CD14-positive monocyte (primary cell): ENCODE results near the gene NME9. TPM values are rescaled to one million over a fixed set of nuclear protein-coding genes. Genes with fewer than 3 reads are reported as not detected.

ENCODE experiments used
- DNase-seq, 3 donors: peaks; one replicate each; pipeline ENCODE4 v3.0.0-alpha.2; 2011 to 2022
- H2AFZ ChIP-seq: 2 replicates; pipeline ENCODE4 v1.6.0; 2012; ENCODE audit warnings: mild to moderate bottlenecking, low read depth, low read length, inconsistent platforms; ENCODE audit not compliant: insufficient read depth, poor library complexity, severe bottlenecking
- H3K27ac ChIP-seq, 2 donors: 1 replicate in 1 of 2; 2 replicates in 1 of 2; pipeline ENCODE4 v1.5.1; 2012 to 2013; ENCODE audit warnings: low read length in 2 of 2, control low read depth in 1 of 2, inconsistent platforms in 1 of 2, low read depth in 1 of 2, mild to moderate bottlenecking in 1 of 2
- H3K27me3 ChIP-seq, 2 donors: one replicate each; pipeline versions ENCODE4 v1.6.0 to v1.6.1; 2011 to 2013; ENCODE audit warnings: low read length in 2 of 2; ENCODE audit not compliant: control insufficient read depth in 2 of 2, insufficient read depth in 2 of 2
- H3K36me3 ChIP-seq, 2 donors: replicated peaks in 1 of 2; 1 replicate in 1 of 2; 2 replicates in 1 of 2; pipeline versions ENCODE4 v1.5.1 to v1.6.1; 2012 to 2013; ENCODE audit warnings: low read length in 2 of 2, control low read depth in 1 of 2, inconsistent platforms in 1 of 2, mild to moderate bottlenecking in 1 of 2; ENCODE audit not compliant: insufficient read depth in 2 of 2, control insufficient read depth in 1 of 2
- H3K4me1 ChIP-seq, 2 donors: 1 replicate in 1 of 2; 2 replicates in 1 of 2; pipeline versions ENCODE4 v1.5.1 to v1.6.1; 2012 to 2013; ENCODE audit warnings: low read length in 2 of 2, control low read depth in 1 of 2, inconsistent platforms in 1 of 2, mild to moderate bottlenecking in 1 of 2, moderate library complexity in 1 of 2; ENCODE audit not compliant: insufficient read depth in 2 of 2, control insufficient read depth in 1 of 2
- H3K4me2 ChIP-seq: replicated peaks from 2 replicates; pipeline ENCODE3; 2012; ENCODE audit warnings: low read length, moderate library complexity, mild to moderate bottlenecking; ENCODE audit not compliant: poor library complexity, severe bottlenecking; ENCODE audit errors: extremely low read depth
- H3K4me3 ChIP-seq, 3 experiments: fragments of 200-600 bp in 1 of 3; sonication (generic) in 1 of 3; replicated peaks in 1 of 3; 1 replicate in 2 of 3; 2 replicates in 1 of 3; pipeline ENCODE4 v1.5.1; 2011 to 2013; ENCODE audit warnings: low read length in 3 of 3, mild to moderate bottlenecking in 3 of 3, control low read depth in 2 of 3, low read depth in 2 of 3, inconsistent platforms in 1 of 3, moderate library complexity in 1 of 3
- H3K79me2 ChIP-seq: 2 replicates; pipeline ENCODE4 v1.6.0; 2012; ENCODE audit warnings: mild to moderate bottlenecking, control low read depth, inconsistent platforms, low read length, moderate library complexity; ENCODE audit not compliant: insufficient read depth
- H3K9ac ChIP-seq: 2 replicates; pipeline ENCODE4 v1.6.0; 2017; ENCODE audit warnings: low read length, mild to moderate bottlenecking; ENCODE audit not compliant: insufficient read depth, poor library complexity, severe bottlenecking
- H3K9me3 ChIP-seq, 2 donors: replicated peaks in 1 of 2; 1 replicate in 1 of 2; 2 replicates in 1 of 2; pipeline versions ENCODE4 v1.5.1 to v1.6.1; 2012 to 2013; ENCODE audit warnings: low read length in 2 of 2, control low read depth in 1 of 2; ENCODE audit not compliant: control insufficient read depth in 1 of 2, insufficient read depth in 1 of 2
- H4K20me1 ChIP-seq: 2 replicates; pipeline ENCODE4 v1.6.0; 2012; ENCODE audit warnings: mild to moderate bottlenecking, low read length, control low read depth, moderate library complexity; ENCODE audit not compliant: insufficient read depth
- H3K27ac Mint-ChIP-seq, 7 donors: one replicate each; pipeline ENCODE4 v1.8.0; 2020; ENCODE audit warnings: mild to moderate bottlenecking in 7 of 7, mixed read lengths in 7 of 7, moderate library complexity in 6 of 7, inconsistent platforms in 2 of 7
- H3K27me3 Mint-ChIP-seq, 3 donors: one replicate each; pipeline ENCODE4 v1.8.0; 2021 to 2022; ENCODE audit warnings: low read depth in 3 of 3, mild to moderate bottlenecking in 3 of 3, mixed read lengths in 3 of 3, moderate library complexity in 3 of 3, inconsistent platforms in 1 of 3
- H3K36me3 Mint-ChIP-seq, 2 donors: one replicate each; pipeline ENCODE4 v1.8.0; 2020; ENCODE audit warnings: mixed read lengths in 2 of 2, inconsistent platforms in 1 of 2, mild to moderate bottlenecking in 1 of 2
- H3K4me1 Mint-ChIP-seq: one replicate; pipeline ENCODE4 v1.8.0; 2020; ENCODE audit warnings: mild to moderate bottlenecking, mixed read lengths
- H3K4me3 Mint-ChIP-seq, 2 donors: one replicate each; pipeline ENCODE4 v1.8.0; 2020; ENCODE audit warnings: mild to moderate bottlenecking in 2 of 2, mixed read lengths in 2 of 2, moderate library complexity in 1 of 2
- H3K9me3 Mint-ChIP-seq, 7 donors: one replicate each; pipeline ENCODE4 v1.8.0; 2020 to 2022; ENCODE audit warnings: mixed read lengths in 7 of 7, mild to moderate bottlenecking in 6 of 7, moderate library complexity in 6 of 7, inconsistent platforms in 2 of 7
- WGBS: methylation state at CpG from one replicate; pipeline ENCODE4 v1.1.5; 2013; ENCODE audit warnings: missing lambda C conversion rate; ENCODE audit not compliant: insufficient coverage; 5-methylcytosine and 5-hydroxymethylcytosine counted together
- intact Hi-C, 2 donors: fragments of 100-400 bp; cut with micrococcal nuclease; formaldehyde crosslinking; loops; one replicate each; pipeline versions ENCODE4 v1.15.0 to v1.15.1; 2023
- polyA plus RNA-seq, 3 donors: library from polyadenylated mRNA; depleted of rRNA in 1 of 3; unstranded in 2 of 3; stranded (reverse) in 1 of 3; fragments of 300-500 nt in 2 of 3; fragments of >200 nt in 1 of 3; fragmentation: Illumina TruSeq in 2 of 3; gene quantifications; 1 replicate in 2 of 3; 2 replicates in 1 of 3; pipeline ENCODE4 v1.2.3, GENCODE V29; 2012 to 2021
- TF ChIP-seq, protein P1 (sequence below): fragments of 200-600 bp; IDR thresholded peaks from one replicate; pipeline ENCODE4 v1.8.0; 2022; ENCODE audit warnings: antibody characterized with exemption, mild to moderate bottlenecking

NME9 gene
- polyA plus RNA-seq, 3 donors, result 0.04 TPM; not detected in 2

DNA sequence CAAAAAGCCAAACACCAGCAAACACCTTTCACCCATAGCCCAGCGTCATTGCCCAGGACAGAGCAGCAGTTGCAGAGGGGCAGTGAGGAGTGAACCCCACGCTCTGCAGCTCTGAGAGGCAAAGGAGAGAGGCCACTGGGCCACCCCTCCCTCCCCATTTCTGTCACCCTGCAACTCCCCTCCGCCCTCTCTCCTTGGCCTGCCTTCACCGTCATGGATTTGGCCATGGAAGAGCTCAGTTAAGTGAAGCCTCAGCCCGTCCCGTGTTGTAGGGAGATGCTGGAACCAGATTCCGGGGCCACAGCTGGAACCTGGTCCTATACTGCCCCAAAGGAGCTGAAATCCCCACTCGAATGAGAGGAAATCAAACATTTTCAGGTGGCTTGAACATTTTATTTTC, 40.7 kb upstream of the NME9 start:
- peaks cover 0 to 8% (median 4%) of the 10 kb centered on the region in 3 donors for H3K27me3 Mint-ChIP-seq
- peak overlapping the region in 1 of 2 donors; percentile 73 for H3K27ac ChIP-seq

DNA sequence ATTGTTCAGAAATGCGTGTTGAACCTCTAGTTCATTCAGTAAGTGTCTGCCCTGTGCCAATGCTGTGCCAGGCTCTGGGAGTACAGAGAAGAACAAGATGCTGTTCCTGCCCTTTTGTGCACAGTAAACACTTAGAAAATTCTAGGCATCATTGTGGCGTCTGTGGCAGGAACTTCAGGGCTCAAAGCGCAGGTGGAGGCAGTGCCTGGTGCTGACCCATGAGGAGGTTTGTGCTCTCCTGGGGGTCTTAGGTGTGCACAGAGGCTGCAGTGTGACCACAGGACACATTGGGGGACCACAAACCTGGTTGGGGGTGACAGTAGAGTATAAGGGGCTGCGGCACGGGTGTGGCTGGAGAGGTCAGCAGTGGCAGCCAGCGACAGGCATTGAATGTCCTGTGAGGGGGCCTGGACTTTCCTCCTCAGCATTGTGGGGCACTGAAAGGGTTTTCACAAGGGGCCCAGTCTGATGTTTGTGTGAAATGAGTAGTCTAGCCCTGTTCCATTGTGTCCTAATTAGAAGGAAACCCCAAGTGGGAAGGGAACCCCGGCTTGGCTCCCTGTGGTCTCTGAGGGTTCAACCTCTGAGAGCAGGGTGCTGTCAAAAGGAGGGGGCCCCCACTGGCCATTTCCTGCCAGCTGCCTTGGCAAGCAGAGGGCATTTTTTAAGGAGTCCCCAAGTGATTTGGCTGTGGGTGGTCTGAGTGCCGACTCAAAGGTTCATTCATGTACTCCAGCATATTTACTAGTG, 39.7 kb upstream of the NME9 start:
- no peaks in the 10 kb centered on the region for H3K9me3 ChIP-seq
- TF ChIP-seq, protein P1, sequence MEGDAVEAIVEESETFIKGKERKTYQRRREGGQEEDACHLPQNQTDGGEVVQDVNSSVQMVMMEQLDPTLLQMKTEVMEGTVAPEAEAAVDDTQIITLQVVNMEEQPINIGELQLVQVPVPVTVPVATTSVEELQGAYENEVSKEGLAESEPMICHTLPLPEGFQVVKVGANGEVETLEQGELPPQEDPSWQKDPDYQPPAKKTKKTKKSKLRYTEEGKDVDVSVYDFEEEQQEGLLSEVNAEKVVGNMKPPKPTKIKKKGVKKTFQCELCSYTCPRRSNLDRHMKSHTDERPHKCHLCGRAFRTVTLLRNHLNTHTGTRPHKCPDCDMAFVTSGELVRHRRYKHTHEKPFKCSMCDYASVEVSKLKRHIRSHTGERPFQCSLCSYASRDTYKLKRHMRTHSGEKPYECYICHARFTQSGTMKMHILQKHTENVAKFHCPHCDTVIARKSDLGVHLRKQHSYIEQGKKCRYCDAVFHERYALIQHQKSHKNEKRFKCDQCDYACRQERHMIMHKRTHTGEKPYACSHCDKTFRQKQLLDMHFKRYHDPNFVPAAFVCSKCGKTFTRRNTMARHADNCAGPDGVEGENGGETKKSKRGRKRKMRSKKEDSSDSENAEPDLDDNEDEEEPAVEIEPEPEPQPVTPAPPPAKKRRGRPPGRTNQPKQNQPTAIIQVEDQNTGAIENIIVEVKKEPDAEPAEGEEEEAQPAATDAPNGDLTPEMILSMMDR, result no peak
- intact Hi-C loops, result no loop called here
- Mint-ChIP-seq H3K4me1 (peaks cover 51% of the 10 kb centered on the region), H3K36me3 (peaks cover 2 to 8% of the 10 kb centered on the region in 2 donors), H3K27ac (peak overlapping the region in 6 of 7 donors; percentile 25 to 83 (median 55)), H3K9me3 (peaks cover 0 to 6% (median 3%) of the 10 kb centered on the region in 7 donors), H3K27me3 (peaks cover 0 to 8% (median 4%) of the 10 kb centered on the region in 3 donors), H3K4me3 (no peak overlapping the region)
- H3K4me1 ChIP-seq, result peaks cover 44 to 49% of the 10 kb centered on the region in 2 donors
- H3K27me3 ChIP-seq, result no peaks in the 10 kb centered on the region
- no peaks in the 10 kb centered on the region for H3K79me2 ChIP-seq
- H3K36me3 ChIP-seq, result no peaks in the 10 kb centered on the region
- H3K9ac ChIP-seq, result no peak overlapping the region
- H3K4me3 ChIP-seq, result no peak overlapping the region
- H4K20me1 ChIP-seq, result no peaks in the 10 kb centered on the region
- H3K4me2 ChIP-seq, result no peak overlapping the region
- H2AFZ ChIP-seq, result no peak overlapping the region
- DNase-seq, result no peak
- no peak overlapping the region for H3K27ac ChIP-seq
- WGBS, result 76% methylated on average over 5 of the region's 8 CpGs

More for the DNA sequence above, 40.7 kb upstream of the NME9 start:
- no peaks in the 10 kb centered on the region for H3K27me3 ChIP-seq
- Mint-ChIP-seq H3K27ac (peak overlapping the region in 6 of 7 donors; percentile 86 to 96 (median 89)), H3K36me3 (peaks cover 6 to 16% of the 10 kb centered on the region in 2 donors), H3K4me3 (no peak overlapping the region), H3K9me3 (peaks cover 0 to 9% (median 4%) of the 10 kb centered on the region in 7 donors), H3K4me1 (peaks cover 51% of the 10 kb centered on the region)
- H2AFZ ChIP-seq, result no peak overlapping the region
- WGBS, result 94% methylated on average over 3 of the region's 8 CpGs
- H3K9ac ChIP-seq, result no peak overlapping the region
- TF ChIP-seq, protein P1, result no peak
- no peak for DNase-seq
- H3K4me3 ChIP-seq, result no peak overlapping the region
- no peaks in the 10 kb centered on the region for H4K20me1 ChIP-seq
- H3K4me1 ChIP-seq, result peaks cover 44 to 49% of the 10 kb centered on the region in 2 donors
- intact Hi-C loops, result no loop called here
- H3K9me3 ChIP-seq, result no peaks in the 10 kb centered on the region
- no peak overlapping the region for H3K4me2 ChIP-seq
- no peaks in the 10 kb centered on the region for H3K79me2 ChIP-seq
- H3K36me3 ChIP-seq, result no peaks in the 10 kb centered on the region
